ENCODE results near the gene RAPH1.
A peak's percentile ranks its signal among the peaks of the same experiment; 100 is the strongest.
"Not testable (repeated sequence)": the region's sequence is repeated elsewhere in the genome, so short reads cannot be mapped to it uniquely, and the experiment has no call there.

Gene RAPH1

GRCh38 chr2:203543898-203544328, 8.8 kb upstream of the RAPH1 start:
- DNase-seq = no peak

GRCh38 chr2:203540598-203540997, 5.5 kb upstream of the RAPH1 start:
- DNase-seq = not testable (repeated sequence)

GRCh38 chr2:203538237-203538636, 3.1 kb upstream of the RAPH1 start:
- DNase-seq = not testable (repeated sequence)

GRCh38 chr2:203536586-203536951, 1.5 kb upstream of the RAPH1 start:
- DNase-seq = not testable (repeated sequence)

- DNase-seq = no peak
Measured at GRCh38 chr2:203535784-203536585, 884 bp upstream of the RAPH1 start.

- no peak for DNase-seq
Measured at GRCh38 chr2:203534621-203535077, 452 bp downstream of the RAPH1 start.

- DNase-seq = no peak
Measured at GRCh38 chr2:203533676-203534591, 1.2 kb downstream of the RAPH1 start.

GRCh38 chr2:203532957-203533658, 2.0 kb downstream of the RAPH1 start:
- peak; percentile 32 for DNase-seq

GRCh38 chr2:203527719-203528118, 7.4 kb downstream of the RAPH1 start:
- no peak for DNase-seq

- DNase-seq = not testable (repeated sequence)
Measured at GRCh38 chr2:203513268-203513667, 21.8 kb downstream of the RAPH1 start.

GRCh38 chr2:203510941-203511305, 24.2 kb downstream of the RAPH1 start:
- DNase-seq = no peak

GRCh38 chr2:203510256-203510940, 24.7 kb downstream of the RAPH1 start:
- no peak for DNase-seq

- DNase-seq = not testable (repeated sequence)
Measured at GRCh38 chr2:203503460-203503859, 31.6 kb downstream of the RAPH1 start.

- no peak for DNase-seq
Measured at GRCh38 chr2:203501873-203502272, 33.2 kb downstream of the RAPH1 start.

- DNase-seq = no peak
Measured at GRCh38 chr2:203500951-203501350, 34.1 kb downstream of the RAPH1 start.

- no peak for DNase-seq
Measured at GRCh38 chr2:203500297-203500696, 34.8 kb downstream of the RAPH1 start.

GRCh38 chr2:203498161-203498560, 36.9 kb downstream of the RAPH1 start:
- DNase-seq = no peak

- no peak for DNase-seq
Measured at GRCh38 chr2:203492965-203493364, 42.1 kb downstream of the RAPH1 start.

- no peak for DNase-seq
Measured at GRCh38 chr2:203490391-203490790, 44.7 kb downstream of the RAPH1 start.

- no peak for DNase-seq
Measured at GRCh38 chr2:203489531-203489930, 45.6 kb downstream of the RAPH1 start.

- no peak for DNase-seq
Measured at GRCh38 chr2:203484266-203485112, 50.6 kb downstream of the RAPH1 start.

GRCh38 chr2:203480623-203481022, 54.5 kb downstream of the RAPH1 start:
- no peak for DNase-seq

Measured in NCI-H1694 treated with DMSO at 0.1 percent for 48 hours (cell line).